Head of caudate nucleus (tissue), 42 donors: Measurements from ENCODE around the gene MRPL20.
"Not testable (repeated sequence)": the region's sequence is repeated elsewhere in the genome, so short reads cannot be mapped to it uniquely, and the experiment has no call there.

Experiments used
- DNase-seq, 42 donors: peaks; one replicate each; pipeline versions ENCODE4 v3.0.0 to v3.0.0-alpha.2; 2020 to 2021; ENCODE audit warnings: mixed read lengths in 7 of 42
- intact Hi-C: fragments of 100-400 bp; cut with DNase I; formaldehyde crosslinking; loops from one replicate; pipeline ENCODE4 v1.15.0; 2022

MRPL20 gene

GRCh38 chr1:1428967-1429366 is 21.9 kb upstream of the MRPL20 start:
- intact Hi-C loops, DNase-seq: not testable (repeated sequence)

- peak in 12 of 42 donors; percentile 32 to 77 (median 44) for DNase-seq
- intact Hi-C loops, result no loop called here
Measured at GRCh38 chr1:1428174-1428573, 21.1 kb upstream of the MRPL20 start.

- intact Hi-C loops, result no loop called here
- peak in 3 of 42 donors; percentile 35 to 48 (median 37) for DNase-seq
Measured at GRCh38 chr1:1427820-1428148, 20.7 kb upstream of the MRPL20 start.

- intact Hi-C loops, result no loop called here
- DNase-seq, result peak in 40 of 42 donors; percentile 49 to 91 (median 78)
Measured at GRCh38 chr1:1427106-1427819, 20.2 kb upstream of the MRPL20 start.

- intact Hi-C loops, result no loop called here
- peak in 41 of 42 donors; percentile 54 to 92 (median 81) for DNase-seq
Measured at GRCh38 chr1:1426496-1427105, 19.5 kb upstream of the MRPL20 start.

GRCh38 chr1:1425753-1426495 is 18.8 kb upstream of the MRPL20 start:
- peak in 41 of 42 donors; percentile 60 to 93 (median 84) for DNase-seq
- intact Hi-C loops, result no loop called here

- DNase-seq, result no peak
- intact Hi-C loops, result no loop called here
Measured at GRCh38 chr1:1425426-1425752, 18.3 kb upstream of the MRPL20 start.

GRCh38 chr1:1424707-1425106 is 17.6 kb upstream of the MRPL20 start:
- DNase-seq, result peak in 3 of 42 donors; percentile 5 to 31 (median 19)
- intact Hi-C loops, result no loop called here

GRCh38 chr1:1423245-1423597 is 16.1 kb upstream of the MRPL20 start:
- DNase-seq, result no peak
- intact Hi-C loops, result no loop called here

- peak in 3 of 42 donors; percentile 24 to 32 (median 30) for DNase-seq
- intact Hi-C loops, result no loop called here
Measured at GRCh38 chr1:1422465-1423244, 15.6 kb upstream of the MRPL20 start.

GRCh38 chr1:1421907-1422464 is 14.9 kb upstream of the MRPL20 start:
- intact Hi-C loops, result no loop called here
- DNase-seq, result peak in 1 of 42 donors; percentile 16

GRCh38 chr1:1421147-1421906 is 14.2 kb upstream of the MRPL20 start, which contains the start of gene ANKRD65:
Gene ANKRD65 (minus strand): TSS chr1:1421276. CDS start chr1:1421005, 271 bp downstream.
- intact Hi-C loops, result no loop called here
- peak in 32 of 42 donors; percentile 36 to 88 (median 68) for DNase-seq

GRCh38 chr1:1420654-1421141 is 13.6 kb upstream of the MRPL20 start:
- intact Hi-C loops, result no loop called here
- DNase-seq, result peak in 2 of 42 donors; percentile 3 to 29

GRCh38 chr1:1419813-1420653 is 12.9 kb upstream of the MRPL20 start:
- DNase-seq, result peak in 12 of 42 donors; percentile 6 to 74 (median 64)
- intact Hi-C loops, result no loop called here

GRCh38 chr1:1419363-1419812 is 12.3 kb upstream of the MRPL20 start:
- intact Hi-C loops, result no loop called here
- DNase-seq, result no peak

GRCh38 chr1:1418464-1419362 is 11.6 kb upstream of the MRPL20 start:
- DNase-seq, result no peak
- intact Hi-C loops, result no loop called here
